GM23248 (cell line): ENCODE results near the gene BCO1.

Experiments
- EZH2 ChIP-seq: fragments of 200-600 bp; sonication (generic); IDR thresholded peaks from 2 replicates; pipeline ENCODE4 v1.6.1; 2018; ENCODE audit warnings: antibody characterized with exemption, mild to moderate bottlenecking; ENCODE audit not compliant: insufficient read depth, poor library complexity, severe bottlenecking
- EZH2phosphoT487 ChIP-seq: fragments of 200-600 bp; sonication (generic); IDR thresholded peaks from 2 replicates; pipeline ENCODE4 v1.6.1; 2018; ENCODE audit warnings: antibody characterized with exemption, moderate library complexity, mild to moderate bottlenecking, low read depth; ENCODE audit not compliant: insufficient read depth

- TF ChIP-seq EZH2 (no peak), EZH2phosphoT487 (no peak)
These were observed 40.9 kb downstream of the BCO1 start for GRCh38 chr16:81279392-81279791.
